Tibial nerve (tissue), 4 donors: ENCODE results near the gene ELP4. TPM values are rescaled to one million over a fixed set of nuclear protein-coding genes. Genes with fewer than 3 reads are reported as not detected.

Source experiments
- DNase-seq, 2 donors: peaks; one replicate each; pipeline ENCODE4 v3.0.0-alpha.2; 2019; ENCODE audit warnings: low spot score in 2 of 2
- H3K27ac ChIP-seq, 4 donors: fragments of 200-600 bp; sonication (generic) in 3 of 4; one replicate each; pipeline ENCODE4 v1.5.1; 2017 to 2019; ENCODE audit warnings: mild to moderate bottlenecking in 1 of 4
- H3K27me3 ChIP-seq, 2 donors: fragments of 200-600 bp; sonication (generic) in 1 of 2; one replicate each; pipeline versions ENCODE4 v1.5.1 to v1.6.0; 2017 to 2019
- H3K36me3 ChIP-seq, 3 donors: fragments of 200-600 bp; sonication (generic); one replicate each; pipeline ENCODE4 v1.5.1; 2018 to 2019
- H3K4me1 ChIP-seq, 4 donors: fragments of 200-600 bp; sonication (generic) in 3 of 4; one replicate each; pipeline ENCODE4 v1.5.1; 2017 to 2019
- H3K4me3 ChIP-seq, 4 donors: fragments of 200-600 bp; sonication (generic) in 3 of 4; one replicate each; pipeline ENCODE4 v1.5.1; 2017 to 2019; ENCODE audit warnings: mild to moderate bottlenecking in 1 of 4, moderate library complexity in 1 of 4
- H3K9me3 ChIP-seq, 4 donors: fragments of 200-600 bp; sonication (generic) in 3 of 4; one replicate each; pipeline ENCODE4 v1.5.1; 2017 to 2019
- CTCF ChIP-seq, 5 experiments: fragments of 200-600 bp in 3 of 5; fragments of 450-650 bp in 2 of 5; sonication (generic) in 3 of 5; IDR thresholded peaks; one replicate each; pipeline ENCODE4 v1.5.1; 2016 to 2019; ENCODE audit warnings: antibody characterized with exemption in 5 of 5, mild to moderate bottlenecking in 3 of 5, moderate library complexity in 2 of 5
- EP300 ChIP-seq, 2 donors: sonication (generic); formaldehyde crosslinking; IDR thresholded peaks; one replicate each; pipeline ENCODE4 v1.6.1; 2017; ENCODE audit warnings: antibody characterized with exemption in 2 of 2, mild to moderate bottlenecking in 1 of 2
- POLR2A ChIP-seq, 2 donors: fragments of 450-650 bp; IDR thresholded peaks; one replicate each; pipeline ENCODE4 v1.6.1; 2017; ENCODE audit warnings: antibody characterized with exemption in 2 of 2, mild to moderate bottlenecking in 2 of 2, moderate library complexity in 2 of 2
- WGBS, 2 donors: methylation state at CpG; one replicate each; pipeline ENCODE4 v1.1.5; 2018; 5-methylcytosine and 5-hydroxymethylcytosine counted together
- total RNA-seq, 4 donors: library from RNA; depleted of rRNA; stranded (reverse); fragments of >200 nt; gene quantifications; one replicate each; pipeline ENCODE4 v1.1.0, GENCODE V29; 2016

The ELP4 gene
- total RNA-seq, 4 donors from 2014 or later: 19.2 to 32.1 (median 29.7) TPM

- TF ChIP-seq EP300 (IDR thresholded peaks at IDR 0.05): no peak
- TF ChIP-seq CTCF (IDR thresholded peaks at IDR 0.05): no peak
- TF ChIP-seq POLR2A (IDR thresholded peaks at IDR 0.05): no peak
- H3K4me1 ChIP-seq: no peaks in the 10 kb centered on the region
- H3K27ac ChIP-seq: no peak overlapping the region
- no peak overlapping the region for H3K4me3 ChIP-seq
- 78 to 81% methylated on average over 1 of the region's 1 CpG for WGBS, 2 donors
- no peaks in the 10 kb centered on the region for H3K27me3 ChIP-seq
- no peak for DNase-seq
- peaks cover 0 to 13% (median 0%) of the 10 kb centered on the region in 3 donors for H3K36me3 ChIP-seq
- H3K9me3 ChIP-seq: peaks cover 0 to 12% (median 0%) of the 10 kb centered on the region in 4 donors
Observed at GRCh38 chr11:31676280-31676982, 166.9 kb downstream of the ELP4 start.

- Histone ChIP-seq H3K4me1 (no peaks in the 10 kb centered on the region), H3K27ac (no peak overlapping the region), H3K9me3 (peaks cover 0 to 12% (median 0%) of the 10 kb centered on the region in 4 donors), H3K27me3 (no peaks in the 10 kb centered on the region), H3K36me3 (peaks cover 0 to 13% (median 0%) of the 10 kb centered on the region in 3 donors), H3K4me3 (no peak overlapping the region)
- DNase-seq: no peak
- TF ChIP-seq EP300 (IDR thresholded peaks at IDR 0.05): no peak
- no peak for TF ChIP-seq POLR2A (IDR thresholded peaks at IDR 0.05)
- 98% methylated on average over 3 of the region's 3 CpGs for WGBS, 2 donors
Observed at GRCh38 chr11:31680770-31681169, 171.2 kb downstream of the ELP4 start.

GRCh38 chr11:31687256-31687655 lies 177.7 kb downstream of the ELP4 start:
- no peaks in the 10 kb centered on the region for H3K9me3 ChIP-seq
- no peak overlapping the region for H3K4me3 ChIP-seq
- no peaks in the 10 kb centered on the region for H3K27me3 ChIP-seq
- no peak for TF ChIP-seq POLR2A (IDR thresholded peaks at IDR 0.05)
- no peak for TF ChIP-seq EP300 (IDR thresholded peaks at IDR 0.05)
- TF ChIP-seq CTCF (IDR thresholded peaks at IDR 0.05): no peak
- H3K4me1 ChIP-seq: no peaks in the 10 kb centered on the region
- DNase-seq: no peak
- WGBS, 2 donors: 90 to 97% methylated on average over 1 of the region's 1 CpG
- H3K27ac ChIP-seq: no peak overlapping the region
- H3K36me3 ChIP-seq: no peaks in the 10 kb centered on the region

- no peak overlapping the region for H3K27ac ChIP-seq
- H3K4me1 ChIP-seq: no peaks in the 10 kb centered on the region
- no peak overlapping the region for H3K4me3 ChIP-seq
- no peak for TF ChIP-seq POLR2A (IDR thresholded peaks at IDR 0.05)
- TF ChIP-seq EP300 (IDR thresholded peaks at IDR 0.05): no peak
- no peak for TF ChIP-seq CTCF (IDR thresholded peaks at IDR 0.05)
- H3K9me3 ChIP-seq: no peaks in the 10 kb centered on the region
- no peaks in the 10 kb centered on the region for H3K27me3 ChIP-seq
- WGBS, 2 donors: 80 to 84% methylated on average over 4 of the region's 4 CpGs
- DNase-seq: no peak
- H3K36me3 ChIP-seq: no peaks in the 10 kb centered on the region
Observed at GRCh38 chr11:31687861-31688260, 178.3 kb downstream of the ELP4 start.

- no peak for DNase-seq
- no peak for TF ChIP-seq EP300 (IDR thresholded peaks at IDR 0.05)
- no peak for TF ChIP-seq POLR2A (IDR thresholded peaks at IDR 0.05)
- TF ChIP-seq CTCF (IDR thresholded peaks at IDR 0.05): no peak
- Histone ChIP-seq H3K27ac (no peak overlapping the region), H3K27me3 (no peaks in the 10 kb centered on the region), H3K9me3 (peaks cover 0 to 2% (median 0%) of the 10 kb centered on the region in 4 donors), H3K4me3 (no peak overlapping the region), H3K4me1 (no peaks in the 10 kb centered on the region), H3K36me3 (peaks cover 0 to 5% (median 0%) of the 10 kb centered on the region in 3 donors)
Observed at GRCh38 chr11:31689559-31689958, 180.0 kb downstream of the ELP4 start.
